Stimulated activated CD4-positive, alpha-beta T cell treated with anti-CD3 and anti-CD28 coated beads, TNF-alpha, amount 100 ng/mL, for 4 hours (primary cell): ENCODE results near the gene NUTM2F.
"Not testable (repeated sequence)": the region's sequence is repeated elsewhere in the genome, so short reads cannot be mapped to it uniquely, and the experiment has no call there.

ENCODE experiments used
- DNase-seq, 3 experiments: peaks; one replicate each; pipeline ENCODE4 v3.0.0-alpha.2; 2020; ENCODE audit warnings: low read depth in 3 of 3

NUTM2F gene, protein sequence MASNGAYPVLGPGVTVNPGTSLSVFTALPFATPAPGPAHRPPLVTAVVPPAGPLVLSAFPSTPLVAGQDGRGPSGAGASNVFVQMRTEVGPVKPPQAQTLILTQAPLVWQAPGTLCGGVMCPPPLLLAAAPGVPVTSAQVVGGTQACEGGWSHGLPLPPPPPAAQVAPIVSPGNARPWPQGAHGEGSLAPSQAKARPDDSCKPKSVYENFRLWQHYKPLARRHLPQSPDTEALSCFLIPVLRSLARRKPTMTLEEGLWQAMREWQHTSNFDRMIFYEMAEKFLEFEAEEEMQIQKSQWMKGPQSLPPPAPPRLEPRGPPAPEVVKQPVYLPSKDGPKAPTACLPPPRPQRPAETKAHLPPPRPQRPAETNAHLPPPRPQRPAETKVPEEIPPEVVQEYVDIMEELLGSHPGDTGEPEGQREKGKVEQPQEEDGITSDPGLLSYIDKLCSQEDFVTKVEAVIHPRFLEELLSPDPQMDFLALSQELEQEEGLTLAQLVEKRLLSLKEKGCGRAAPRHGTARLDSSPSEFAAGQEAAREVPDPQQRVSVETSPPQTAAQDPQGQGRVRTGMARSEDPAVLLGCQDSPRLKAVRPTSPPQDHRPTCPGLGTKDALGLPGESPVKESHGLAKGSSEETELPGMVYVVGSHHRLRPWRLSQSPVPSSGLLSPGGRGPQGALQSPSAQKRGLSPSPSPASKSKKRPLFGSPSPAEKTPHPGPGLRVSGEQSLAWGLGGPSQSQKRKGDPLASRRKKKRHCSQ

GRCh38 chr9:94328544-94328943, at the start of gene NUTM2F:
TSS of gene NUTM2F (minus strand) at chr9:94328644. CDS start at chr9:94328623, 21 bp downstream.
- DNase-seq: not testable (repeated sequence)

GRCh38 chr9:94375197-94375596, 46.8 kb upstream of the NUTM2F start:
- DNase-seq: not testable (repeated sequence)

- DNase-seq: peak; percentile 78 to 82 (median 80)
Observed at GRCh38 chr9:94374176-94375056, 46.0 kb upstream of the NUTM2F start.

- not testable (repeated sequence) for DNase-seq
Observed at GRCh38 chr9:94373779-94374175, 45.3 kb upstream of the NUTM2F start.

GRCh38 chr9:94370266-94370665, 41.8 kb upstream of the NUTM2F start:
- DNase-seq: not testable (repeated sequence)

DNA sequence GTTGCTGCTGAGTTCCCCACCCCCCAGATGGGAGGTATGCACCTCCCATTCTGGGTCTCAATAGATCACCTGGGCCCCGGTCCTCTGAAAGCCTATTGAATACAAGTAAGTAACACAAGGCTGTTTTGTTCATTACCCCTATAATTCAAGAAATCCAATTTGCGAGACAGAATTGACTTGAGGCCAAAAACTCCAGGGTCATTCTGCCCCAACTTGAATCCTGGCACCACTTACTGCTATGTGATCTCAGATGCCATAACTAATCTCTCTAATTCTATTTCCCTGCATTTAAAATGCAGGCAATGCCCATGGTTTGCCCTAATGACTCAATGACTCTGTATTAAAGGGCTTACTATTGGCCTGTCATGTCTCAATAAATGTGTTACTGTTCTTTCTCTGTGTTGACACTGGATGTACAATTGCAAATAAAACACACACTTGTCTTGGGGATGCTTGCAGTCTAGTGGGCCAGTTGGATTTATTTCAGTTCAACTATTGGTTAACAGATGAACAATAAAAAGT, 35.7 kb upstream of the NUTM2F start:
- not testable (repeated sequence) for DNase-seq

DNA sequence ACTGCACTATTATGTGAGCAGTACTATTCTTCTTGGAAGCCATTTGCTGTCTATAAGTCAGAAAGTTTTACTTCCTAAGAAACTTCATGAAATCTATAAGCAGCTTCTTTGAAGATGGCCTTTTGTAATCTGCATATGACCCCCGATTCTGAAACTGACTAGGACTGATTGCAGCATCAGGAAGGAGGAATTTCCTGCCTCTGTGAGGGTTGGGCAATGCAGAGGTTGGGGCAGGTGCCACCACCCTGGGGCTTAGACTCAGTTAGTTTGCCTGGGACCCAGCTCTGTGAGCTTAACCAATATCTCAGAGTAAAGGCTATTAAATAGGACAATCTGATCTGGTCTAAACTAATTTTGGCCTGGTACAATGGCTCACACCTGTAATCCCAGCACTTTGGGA, 28.7 kb upstream of the NUTM2F start:
- not testable (repeated sequence) for DNase-seq

GRCh38 chr9:94351901-94352723, 23.7 kb upstream of the NUTM2F start:
- DNase-seq: not testable (repeated sequence)

- not testable (repeated sequence) for DNase-seq
Observed at GRCh38 chr9:94348754-94349153, 20.3 kb upstream of the NUTM2F start.

GRCh38 chr9:94347451-94347850, 19.0 kb upstream of the NUTM2F start:
- DNase-seq: not testable (repeated sequence)

DNA sequence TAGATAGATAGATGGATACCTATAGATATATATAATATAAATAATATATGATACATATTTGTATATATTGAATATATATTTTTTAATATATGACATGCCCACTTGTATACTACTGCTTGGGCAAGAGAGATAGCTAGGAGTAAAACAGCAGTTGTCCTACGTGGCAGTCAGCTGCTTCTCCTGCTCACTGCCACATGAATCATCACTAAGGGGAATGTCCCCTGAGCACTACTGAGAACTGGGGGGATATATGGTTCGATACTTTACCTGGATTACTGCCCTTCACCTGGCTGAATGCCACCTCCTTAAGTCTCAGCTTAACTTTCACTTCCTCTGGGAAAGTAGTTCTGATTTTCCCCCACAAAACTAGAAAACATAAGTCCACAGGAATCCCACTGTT, 13.3 kb upstream of the NUTM2F start:
- not testable (repeated sequence) for DNase-seq

DNA sequence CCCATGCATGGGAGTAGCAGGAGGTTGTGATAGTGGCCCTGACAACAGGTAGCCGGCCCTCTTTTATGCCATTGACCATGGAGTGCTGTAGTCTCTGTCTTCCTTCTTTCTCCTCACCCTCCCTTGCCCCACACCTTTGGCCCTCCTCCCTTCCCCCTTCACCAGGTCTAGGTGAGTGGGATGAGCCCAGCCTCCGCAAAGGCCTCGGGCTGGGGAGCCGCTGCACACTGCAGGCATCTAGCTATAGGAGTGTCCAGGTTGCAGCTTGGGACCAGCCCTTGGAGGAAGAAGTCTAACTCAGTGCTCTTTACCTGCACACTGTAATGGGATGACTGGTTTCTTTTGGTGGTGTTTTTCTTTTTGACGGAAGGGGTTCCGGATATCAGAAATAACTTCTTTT, 12.3 kb upstream of the NUTM2F start:
- not testable (repeated sequence) for DNase-seq

DNA sequence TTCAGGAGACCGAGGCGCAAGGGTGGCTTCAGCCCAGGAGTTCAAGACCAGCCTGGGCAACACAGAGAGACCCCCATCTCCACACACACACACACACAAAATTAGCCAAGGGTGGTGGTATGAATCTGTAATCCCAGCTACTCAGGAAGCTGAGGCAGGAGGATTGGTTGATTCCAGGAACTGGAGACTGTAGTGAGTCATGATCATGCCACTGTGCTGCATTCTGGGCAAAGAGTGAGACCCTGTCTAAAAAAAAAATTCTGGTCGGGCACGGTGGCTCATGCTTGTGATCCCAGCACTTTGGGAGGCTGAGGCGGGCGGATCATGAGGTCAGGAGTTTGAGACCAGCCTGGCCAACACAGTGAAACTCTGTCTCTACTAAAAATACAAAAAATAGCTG, 11.2 kb upstream of the NUTM2F start:
- DNase-seq: not testable (repeated sequence)

DNA sequence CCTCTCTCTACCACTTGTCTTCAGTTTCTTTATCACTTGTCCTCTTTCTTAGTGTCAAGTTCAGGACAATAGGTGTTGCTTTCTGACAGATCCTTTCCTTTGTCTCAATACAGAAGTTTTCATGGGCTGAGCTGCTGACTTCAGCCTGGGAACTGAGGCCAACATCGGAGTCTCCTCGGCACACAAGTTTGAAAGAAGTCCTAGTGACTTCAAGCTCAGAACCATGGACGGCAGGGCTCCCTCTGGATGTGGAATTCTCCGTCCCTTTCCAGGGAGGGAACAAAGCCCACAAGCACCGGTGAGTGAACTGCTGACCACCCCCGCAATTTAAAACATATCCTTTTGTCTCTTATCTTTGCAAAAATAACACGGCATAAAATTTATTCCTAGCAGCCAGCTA, 10.3 kb upstream of the NUTM2F start:
- not testable (repeated sequence) for DNase-seq

GRCh38 chr9:94336445-94336844, 8.0 kb upstream of the NUTM2F start:
- not testable (repeated sequence) for DNase-seq

GRCh38 chr9:94325583-94325982, 2.9 kb downstream of the NUTM2F start:
- not testable (repeated sequence) for DNase-seq

GRCh38 chr9:94323153-94323798, 5.2 kb downstream of the NUTM2F start:
- not testable (repeated sequence) for DNase-seq

- DNase-seq: not testable (repeated sequence)
Observed at GRCh38 chr9:94322342-94322940, 6.0 kb downstream of the NUTM2F start.

DNA sequence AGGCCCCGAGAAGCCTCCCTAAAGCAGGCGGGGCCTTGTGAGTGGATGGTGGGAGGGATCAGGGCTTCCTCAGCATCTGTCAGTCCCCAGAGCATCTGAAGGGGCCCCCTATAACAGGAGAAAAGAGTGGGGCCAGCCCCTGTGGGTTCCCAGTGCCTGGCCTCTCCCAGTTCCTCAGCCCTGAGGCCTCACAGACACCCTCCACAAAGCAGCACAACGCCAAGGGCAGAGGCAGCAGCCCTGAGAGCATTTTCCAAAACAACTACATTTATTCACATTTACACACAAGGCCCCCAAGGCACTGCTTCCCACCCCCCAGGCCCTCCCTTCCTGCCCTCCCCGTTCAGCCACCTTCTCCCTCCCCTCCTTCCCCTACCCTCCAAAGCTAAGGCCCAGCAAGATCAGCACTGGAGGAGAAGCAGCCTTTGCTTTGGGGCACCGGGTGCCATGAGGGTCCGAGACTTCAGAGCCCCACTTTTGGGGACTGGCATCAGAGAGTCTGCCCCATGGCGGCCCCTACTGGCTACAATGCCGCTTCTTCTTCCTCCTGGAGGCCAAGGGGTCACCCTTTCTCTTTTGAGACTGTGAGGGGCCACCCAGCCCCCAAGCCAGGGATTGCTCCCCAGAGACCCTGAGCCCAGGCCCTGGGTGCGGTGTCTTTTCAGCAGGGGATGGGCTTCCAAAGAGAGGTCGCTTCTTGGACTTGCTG, 10.3 kb downstream of the NUTM2F start:
- DNase-seq: not testable (repeated sequence)
